Measurements from ENCODE around the gene TBCD.

Gene TBCD

GRCh38 chr17:82863383-82863940 lies 111.6 kb downstream of the TBCD start (continued):
- peak; percentile 38; the same call in 1 of the 2 replicates for TF ChIP-seq EGR2 (tag by site-specific recombination; IDR thresholded peaks at IDR 0.05; ENCODE audit: low read depth)
- no peak for TF ChIP-seq ZNF174 (tag by site-specific recombination; IDR thresholded peaks at IDR 0.05)
- TF ChIP-seq ZSCAN5A (tag by site-specific recombination; IDR thresholded peaks at IDR 0.05) = no peak
- TF ChIP-seq ZNF114 (tag by site-specific recombination; IDR thresholded peaks at IDR 0.05) = no peak
- no peak for TF ChIP-seq ZNF561 (tag by site-specific recombination; IDR thresholded peaks at IDR 0.05; ENCODE audit: borderline replicate concordance)
- no peak for TF ChIP-seq ZNF639 (tag by site-specific recombination; IDR thresholded peaks at IDR 0.05)
- TF ChIP-seq ZNF292 (tag by site-specific recombination; IDR thresholded peaks at IDR 0.05; ENCODE audit: borderline replicate concordance, low read depth) = no peak
- no peak for TF ChIP-seq ZFP3 (tag by site-specific recombination; IDR thresholded peaks at IDR 0.05; ENCODE audit: low read depth)
- no peak for TF ChIP-seq ZNF133 (tag by site-specific recombination; IDR thresholded peaks at IDR 0.05)

- Histone ChIP-seq H3K36me3 (ENCODE audit: control insufficient read depth in 2 of 2, insufficient read depth in 1 of 2, low read length in 2 of 2) (no peaks in the 10 kb centered on the region), H3K27ac (ENCODE audit: extremely low read depth, low read depth, low read length) (peak overlapping the region; percentile 62), H3K4me3 (ENCODE audit: low read depth, low read length) (no peak overlapping the region), H3K9me3 (ENCODE audit: control insufficient read depth, insufficient read depth, low read depth, low read length) (no peaks in the 10 kb centered on the region), H3K4me1 (ENCODE audit: control insufficient read depth, insufficient read depth, low read length) (peaks cover 11% of the 10 kb centered on the region)
- ChIA-PET CTCF (interaction anchor here (0.7 to 1.2 kb wide), 7 partner anchors 9 to 83 kb away, joined by 3 to 5 read pairs (median 4); no protein-coding TSS in a partner anchor), POLR2A (interaction anchor here (1.5 kb wide), 1 partner anchor 19 kb away, joined by 3 read pairs; no protein-coding TSS in a partner anchor)
- TF ChIP-seq ZNF624 (tag by site-specific recombination; IDR thresholded peaks at IDR 0.05) = no peak
- peak; percentile 88 for TF ChIP-seq BCL6B (tag by site-specific recombination; IDR thresholded peaks at IDR 0.05)
- TF ChIP-seq KLF7 (tag by site-specific recombination; IDR thresholded peaks at IDR 0.05; ENCODE audit: borderline replicate concordance) = no peak
- TF ChIP-seq ZBTB17 (tag by site-specific recombination; IDR thresholded peaks at IDR 0.05) = peak; percentile 62; the same call in 1 of the 2 replicates
- TF ChIP-seq ZFP69B (tag by site-specific recombination; IDR thresholded peaks at IDR 0.05) = peak; percentile 40; the same call in 1 of the 2 replicates
- TF ChIP-seq PBX3 (CRISPR knock-in tag; IDR thresholded peaks at IDR 0.05) = no peak; the same call in 1 of the 2 replicates
- peak; percentile 79 for TF ChIP-seq ZEB2 (tag by site-specific recombination; IDR thresholded peaks at IDR 0.05)
- TF ChIP-seq ZSCAN5A (tag by site-specific recombination; IDR thresholded peaks at IDR 0.05) = no peak
- no peak for TF ChIP-seq ZBTB21 (tag by site-specific recombination; IDR thresholded peaks at IDR 0.05)
- TF ChIP-seq OSR2 (tag by site-specific recombination; IDR thresholded peaks at IDR 0.05) = peak; percentile 63; the same call in 1 of the 2 replicates
- TF ChIP-seq SP7 (tag by site-specific recombination; IDR thresholded peaks at IDR 0.05) = peak; percentile 54; the same call in 1 of the 2 replicates
- no peak for TF ChIP-seq OVOL3 (tag by site-specific recombination; IDR thresholded peaks at IDR 0.05)
- no peak for TF ChIP-seq ZNF16 (tag by site-specific recombination; IDR thresholded peaks at IDR 0.05; ENCODE audit: low read depth)
- no peak for TF ChIP-seq ZNF274 (IDR thresholded peaks at IDR 0.05; ENCODE audit: low read length)
- no peak for TF ChIP-seq ZNF274 (tag by site-specific recombination; IDR thresholded peaks at IDR 0.05; ENCODE audit: borderline replicate concordance)
- TF ChIP-seq BCL11B (tag by site-specific recombination; IDR thresholded peaks at IDR 0.05; ENCODE audit: low read depth) = 0 out of 2 replicates have a peak, but pooled peaks have one; percentile 10
- TF ChIP-seq ZNF169 (tag by site-specific recombination; IDR thresholded peaks at IDR 0.05) = no peak
- TF ChIP-seq CTCF (tag by site-specific recombination; IDR thresholded peaks at IDR 0.05) = no peak
- 0 out of 2 replicates have a peak, but pooled peaks have one; percentile 16 for TF ChIP-seq ZNF10 (tag by site-specific recombination; IDR thresholded peaks at IDR 0.05)
Measured at GRCh38 chr17:82863941-82864712, 112.3 kb downstream of the TBCD start.

Measured in HEK293 (cell line).